ENCODE results near the gene SERPINA3.

GRCh38 chr14:94628578-94628977, 16.4 kb downstream of the SERPINA3 start:
- TF ChIP-seq CTCF (IDR thresholded peaks at IDR 0.05; ENCODE audit: insufficient read depth, low read depth, low read length): no peak
- TF ChIP-seq EZH2 (IDR thresholded peaks at IDR 0.05; ENCODE audit: insufficient read depth, low read length): no peak
